Measurements from ENCODE around the gene PRM3. TPM values are rescaled to one million over a fixed set of nuclear protein-coding genes. Genes with fewer than 3 reads are reported as not detected.

Gene PRM3
- total and polyA plus RNA-seq, 2 of the 8 experiments (the other 6 are each of a cell fraction or from before 2014, with no cell fraction given), result not detected

GRCh38 chr16:11245222-11245737 lies 28.1 kb downstream of the PRM3 start:
- FAIRE-seq (no peak), DNase-seq (ENCODE audit: low read depth in 1 of 2, low spot score in 2 of 2) (no peak)
- Histone ChIP-seq H3K27ac (ENCODE audit: low read depth, low read length) (no peak overlapping the region), H3K36me3 (ENCODE audit: control insufficient read depth in 2 of 4, insufficient read depth in 4 of 4, low read length in 3 of 4) (no peaks in the 10 kb centered on the region), H2AFZ (ENCODE audit: low read length) (no peak overlapping the region), H2AK5ac (ENCODE audit: low read depth, low read length) (no peak overlapping the region), H3K14ac (ENCODE audit: insufficient read length) (no peak overlapping the region), H4K8ac (ENCODE audit: extremely low read depth, insufficient read depth, low read length) (no peak overlapping the region), H4K20me1 (replicated peaks in 1 of 2; ENCODE audit: control insufficient read depth in 1 of 2, insufficient read depth in 2 of 2, low read length in 2 of 2) (no peaks in the 10 kb centered on the region), H3K79me2 (ENCODE audit: control insufficient read depth in 1 of 2, insufficient read depth in 2 of 2, low read length in 2 of 2) (no peaks in the 10 kb centered on the region), H3K79me1 (ENCODE audit: low read depth, low read length) (no peaks in the 10 kb centered on the region; the same call in 1 of the 2 replicates), H3K27me3 (replicated peaks in 1 of 4; ENCODE audit: control insufficient read depth in 3 of 4, extremely low read depth in 1 of 4, insufficient read depth in 3 of 4, low read length in 3 of 4) (no peaks in the 10 kb centered on the region), H3K4me1 (replicated peaks in 1 of 4; ENCODE audit: control insufficient read depth in 3 of 4, insufficient read depth in 4 of 4, low read length in 3 of 4) (peaks cover 0 to 6% (median 3%) of the 10 kb centered on the region in 4 experiments; a peak in 3 of 7 replicates), H3K23me2 (ENCODE audit: low read depth, low read length) (no peaks in the 10 kb centered on the region; the same call in 1 of the 2 replicates), H3K9ac (replicated peaks in 1 of 4; ENCODE audit: extremely low read depth in 1 of 4, low read depth in 3 of 4, low read length in 3 of 4) (no peak overlapping the region), H3K23ac (ENCODE audit: insufficient read length) (no peak overlapping the region), H3K4ac (replicated peaks; ENCODE audit: insufficient read length, low read depth, low read length) (no peak overlapping the region), H3K18ac (ENCODE audit: extremely low read depth, low read length) (no peak overlapping the region), H3K56ac (replicated peaks; ENCODE audit: insufficient read length, low read depth, low read length) (no peak overlapping the region), H2BK12ac (ENCODE audit: low read depth, low read length) (no peak overlapping the region), H3K4me2 (ENCODE audit: insufficient read depth in 1 of 2, low read depth in 2 of 2, low read length in 2 of 2) (no peak overlapping the region), H2BK20ac (ENCODE audit: low read length) (no peak overlapping the region), H2BK5ac (ENCODE audit: low read depth, low read length) (no peak overlapping the region), H2BK15ac (ENCODE audit: low read length) (no peak overlapping the region), H4K5ac (ENCODE audit: insufficient read length, low read depth, low read length) (no peak overlapping the region), H4K91ac (replicated peaks; ENCODE audit: insufficient read length, low read length) (no peak overlapping the region), H2BK120ac (replicated peaks; ENCODE audit: low read depth, low read length) (no peak overlapping the region), H3K9me3 (ENCODE audit: insufficient read depth in 2 of 2, low read depth in 1 of 2, low read length in 1 of 2) (no peaks in the 10 kb centered on the region), H3K4me3 (ENCODE audit: extremely low read depth in 1 of 4, insufficient read depth in 2 of 4, low read depth in 3 of 4, low read length in 4 of 4) (no peak overlapping the region)
- ChIA-PET CTCF (ENCODE audit: partially characterized antibody) (interaction anchor here (1.0 kb wide), 1 partner anchor 274 kb away, joined by 3 read pairs; no protein-coding TSS in a partner anchor), POLR2A (ENCODE audit: partially characterized antibody) (interaction anchor here (2.8 kb wide), 1 partner anchor 10 kb away, joined by 18 read pairs; the partner anchor contains the start of gene SOCS1)
- 93% methylated on average over 5 of the region's 5 CpGs; no CpG with 5 or more reads in 1 of the 2 experiments for WGBS, 2 experiments (ENCODE audit: extremely low coverage in 1 of 2, insufficient coverage in 1 of 2, insufficient read length in 1 of 2, insufficient replicate concordance in 2 of 2, low coverage in 1 of 2, low lambda C conversion rate in 2 of 2, missing lambda C conversion rate in 1 of 2)
- TF ChIP-seq NANOG (IDR thresholded peaks at IDR 0.05; ENCODE audit: insufficient read depth, low read depth, low read length, poor library complexity, severe bottlenecking), result no peak
